Daoy (cell line): ENCODE data around the gene KLC1. TPM values are rescaled to one million over a fixed set of nuclear protein-coding genes. Genes with fewer than 3 reads are reported as not detected.
A peak's percentile ranks its signal among the peaks of the same experiment; 100 is the strongest.

ENCODE experiments used
- DNase-seq: peaks from one replicate; pipeline ENCODE4 v3.0.0-alpha.2; 2015; ENCODE audit warnings: low read depth
- total RNA-seq: library from RNA; depleted of rRNA; stranded (reverse); fragments of >200 nt; shearing (Covaris generic); gene quantifications from 2 replicates; pipeline ENCODE4 v1.2.3, GENCODE V29; 2014

Gene KLC1
- total RNA-seq, 1 experiment from 2014 or later = 178 TPM

- no peak for DNase-seq
Measured at GRCh38 chr14:103659631-103660030, 30.6 kb downstream of the KLC1 start.

GRCh38 chr14:103662029-103662428 lies 33.0 kb downstream of the KLC1 start:
- no peak for DNase-seq

- no peak for DNase-seq
Measured at GRCh38 chr14:103662591-103662990, 33.6 kb downstream of the KLC1 start.

GRCh38 chr14:103663506-103663905 lies 34.5 kb downstream of the KLC1 start:
- no peak for DNase-seq

GRCh38 chr14:103667671-103668070 lies 38.7 kb downstream of the KLC1 start:
- no peak for DNase-seq

GRCh38 chr14:103668117-103668516 lies 39.1 kb downstream of the KLC1 start:
- no peak for DNase-seq

- DNase-seq = no peak
Measured at GRCh38 chr14:103669370-103669769, 40.4 kb downstream of the KLC1 start.

- no peak for DNase-seq
Measured at GRCh38 chr14:103671911-103672310, 42.9 kb downstream of the KLC1 start.

GRCh38 chr14:103675957-103676356 lies 46.9 kb downstream of the KLC1 start:
- DNase-seq = no peak

- no peak for DNase-seq
Measured at GRCh38 chr14:103676881-103677675, 48.1 kb downstream of the KLC1 start.

- peak; percentile 45 for DNase-seq
Measured at GRCh38 chr14:103679351-103679750, 50.3 kb downstream of the KLC1 start.

- no peak for DNase-seq
Measured at GRCh38 chr14:103680491-103681231, 51.6 kb downstream of the KLC1 start.

GRCh38 chr14:103683139-103683538 lies 54.1 kb downstream of the KLC1 start:
- DNase-seq = no peak

- DNase-seq = no peak
Measured at GRCh38 chr14:103684471-103684870, 55.5 kb downstream of the KLC1 start.

- no peak for DNase-seq
Measured at GRCh38 chr14:103684871-103685270, 55.9 kb downstream of the KLC1 start.

GRCh38 chr14:103685276-103686211 lies 56.5 kb downstream of the KLC1 start:
- DNase-seq = no peak

- DNase-seq = no peak
Measured at GRCh38 chr14:103686831-103687485, 57.9 kb downstream of the KLC1 start.

GRCh38 chr14:103687712-103688111 lies 58.7 kb downstream of the KLC1 start:
- DNase-seq = no peak

GRCh38 chr14:103688441-103688840 lies 59.4 kb downstream of the KLC1 start:
- DNase-seq = no peak

GRCh38 chr14:103688906-103689902 lies 60.2 kb downstream of the KLC1 start:
- DNase-seq = no peak
